Upper lobe of right lung (tissue), 1 donor: ENCODE results near the gene LRAT. TPM values are rescaled to one million over a fixed set of nuclear protein-coding genes. Genes with fewer than 3 reads are reported as not detected.
"Not testable (repeated sequence)": the region's sequence is repeated elsewhere in the genome, so short reads cannot be mapped to it uniquely, and the experiment has no call there.

Experiments
- ATAC-seq: fragments of 200-7000 bp; cut with Tn5 transposase; one replicate; pipeline ENCODE4 v1.9.1; 2020; ENCODE audit warnings: mild to moderate bottlenecking, moderate library complexity
- DNase-seq: peaks from one replicate; pipeline ENCODE4 v3.0.0-alpha.2; 2020
- H3K27ac ChIP-seq: fragments of 200-600 bp; one replicate; pipeline ENCODE4 v1.8.0; 2022
- H3K27me3 ChIP-seq: fragments of 200-600 bp; one replicate; pipeline ENCODE4 v1.8.0; 2022; ENCODE audit warnings: mild to moderate bottlenecking
- H3K36me3 ChIP-seq: fragments of 200-600 bp; one replicate; pipeline ENCODE4 v1.8.0; 2022
- H3K4me1 ChIP-seq: fragments of 200-600 bp; one replicate; pipeline ENCODE4 v1.8.0; 2022
- H3K4me3 ChIP-seq: fragments of 200-600 bp; one replicate; pipeline ENCODE4 v1.8.0; 2022; ENCODE audit warnings: mild to moderate bottlenecking
- H3K9me3 ChIP-seq: fragments of 200-600 bp; one replicate; pipeline ENCODE4 v1.8.0; 2022
- CTCF ChIP-seq: fragments of 200-600 bp; IDR thresholded peaks from one replicate; pipeline ENCODE4 v1.8.0; 2022; ENCODE audit warnings: antibody characterized with exemption
- intact Hi-C: fragments of 100-400 bp; cut with DNase I; formaldehyde crosslinking; loops from one replicate; pipeline ENCODE4 v1.11.0; 2022
- total RNA-seq: library from RNA; stranded (reverse); fragmentation: NEBNext Ultra II Directional; extraction: Animal tissue kit (Norgen Biotek cat#: 25700); gene quantifications from one replicate; pipeline ENCODE4 v1.2.1, GENCODE V29; 2021
- donor health status: DM: no; HTN: yes; CAD: no; lungs with severe emphysema.

The LRAT gene
- total RNA-seq, 1 donor from 2014 or later: 1.1 TPM

GRCh38 chr4:154719087-154719486, 24.7 kb upstream of the LRAT start:
- ATAC-seq: no peak
- DNase-seq: no peak
- Histone ChIP-seq H3K27me3 (no peaks in the 10 kb centered on the region), H3K36me3 (no peaks in the 10 kb centered on the region), H3K9me3 (no peaks in the 10 kb centered on the region), H3K4me1 (no peaks in the 10 kb centered on the region), H3K27ac (no peak overlapping the region), H3K4me3 (no peak overlapping the region)
- TF ChIP-seq CTCF: no peak
- intact Hi-C loops: no loop called here

- DNase-seq (no peak), ATAC-seq (no peak)
- Histone ChIP-seq H3K4me1 (no peaks in the 10 kb centered on the region), H3K27ac (no peak overlapping the region), H3K27me3 (no peaks in the 10 kb centered on the region), H3K36me3 (no peaks in the 10 kb centered on the region), H3K9me3 (no peaks in the 10 kb centered on the region), H3K4me3 (no peak overlapping the region)
- TF ChIP-seq CTCF: no peak
- intact Hi-C loops: no loop called here
These were observed 23.7 kb upstream of the LRAT start for GRCh38 chr4:154720123-154720522.

- H3K27ac ChIP-seq: no peak overlapping the region
- no peak for DNase-seq
- H3K4me3 ChIP-seq: no peak overlapping the region
- no peaks in the 10 kb centered on the region for H3K9me3 ChIP-seq
- no peaks in the 10 kb centered on the region for H3K36me3 ChIP-seq
- H3K4me1 ChIP-seq: no peaks in the 10 kb centered on the region
- ATAC-seq: no peak
- H3K27me3 ChIP-seq: no peaks in the 10 kb centered on the region
- intact Hi-C loops: no loop called here
- TF ChIP-seq CTCF: no peak
These were observed 23.1 kb upstream of the LRAT start for GRCh38 chr4:154720618-154721267.

GRCh38 chr4:154722262-154722661, 21.5 kb upstream of the LRAT start:
- Histone ChIP-seq H3K4me3 (no peak overlapping the region), H3K27me3 (no peaks in the 10 kb centered on the region), H3K27ac (no peak overlapping the region), H3K4me1 (no peaks in the 10 kb centered on the region), H3K9me3 (no peaks in the 10 kb centered on the region), H3K36me3 (no peaks in the 10 kb centered on the region)
- TF ChIP-seq CTCF: no peak
- DNase-seq (no peak), ATAC-seq (no peak)
- intact Hi-C loops: no loop called here

- intact Hi-C loops, H3K27me3 ChIP-seq, DNase-seq, H3K4me3 ChIP-seq, H3K4me1 ChIP-seq, H3K36me3 ChIP-seq, ATAC-seq, H3K27ac ChIP-seq, H3K9me3 ChIP-seq: not testable (repeated sequence)
These were observed 20.2 kb upstream of the LRAT start for GRCh38 chr4:154723601-154724000.

- Histone ChIP-seq H3K4me3 (no peak overlapping the region), H3K36me3 (no peaks in the 10 kb centered on the region), H3K27me3 (no peaks in the 10 kb centered on the region), H3K9me3 (no peaks in the 10 kb centered on the region), H3K4me1 (no peaks in the 10 kb centered on the region), H3K27ac (no peak overlapping the region)
- intact Hi-C loops: no loop called here
- TF ChIP-seq CTCF: no peak
- DNase-seq (no peak), ATAC-seq (no peak)
These were observed 16.3 kb upstream of the LRAT start for GRCh38 chr4:154727540-154727939.
